Mesodermal cell (in vitro differentiated cells): ENCODE data around the gene HTR4.

Source experiments
- H3K27ac ChIP-seq: 2 replicates; pipeline ENCODE4 v1.7.0; 2013; ENCODE audit warnings: mild to moderate bottlenecking, low read depth, low read length, moderate library complexity; ENCODE audit not compliant: severe bottlenecking
- H3K36me3 ChIP-seq: 2 replicates; pipeline ENCODE4 v1.7.1; 2013; ENCODE audit warnings: mild to moderate bottlenecking, low read length, moderate library complexity; ENCODE audit not compliant: control insufficient read depth, insufficient read depth
- H3K4me1 ChIP-seq: one replicate; pipeline ENCODE4 v1.7.1; 2013; ENCODE audit warnings: mild to moderate bottlenecking, low read length; ENCODE audit not compliant: insufficient read depth, control insufficient read depth, poor library complexity, severe bottlenecking
- H3K4me3 ChIP-seq: 2 replicates; pipeline ENCODE4 v1.7.0; 2013; ENCODE audit warnings: low read length, control low read depth, mild to moderate bottlenecking; ENCODE audit not compliant: insufficient read depth, poor library complexity, severe bottlenecking; ENCODE audit errors: extremely low read depth
- H3K9me3 ChIP-seq: 2 replicates; pipeline ENCODE4 v1.7.1; 2013; ENCODE audit warnings: mild to moderate bottlenecking, low read length, moderate library complexity; ENCODE audit not compliant: control insufficient read depth
- WGBS, 2 experiments: methylation state at CpG; one replicate each; pipeline ENCODE4 v1.1.5; 2013; ENCODE audit warnings: missing lambda C conversion rate in 2 of 2; ENCODE audit not compliant: insufficient coverage in 2 of 2; 5-methylcytosine and 5-hydroxymethylcytosine counted together

Gene HTR4

GRCh38 chr5:148437249-148437648 lies 217.1 kb downstream of the HTR4 start:
- H3K4me3 ChIP-seq: no peak overlapping the region
- H3K36me3 ChIP-seq: peaks cover 68% of the 10 kb centered on the region
- 92 to 93% methylated on average over 3 of the region's 6 CpGs for WGBS, 2 experiments
- H3K4me1 ChIP-seq: no peaks in the 10 kb centered on the region
- no peak overlapping the region for H3K27ac ChIP-seq
- no peaks in the 10 kb centered on the region for H3K9me3 ChIP-seq

DNA sequence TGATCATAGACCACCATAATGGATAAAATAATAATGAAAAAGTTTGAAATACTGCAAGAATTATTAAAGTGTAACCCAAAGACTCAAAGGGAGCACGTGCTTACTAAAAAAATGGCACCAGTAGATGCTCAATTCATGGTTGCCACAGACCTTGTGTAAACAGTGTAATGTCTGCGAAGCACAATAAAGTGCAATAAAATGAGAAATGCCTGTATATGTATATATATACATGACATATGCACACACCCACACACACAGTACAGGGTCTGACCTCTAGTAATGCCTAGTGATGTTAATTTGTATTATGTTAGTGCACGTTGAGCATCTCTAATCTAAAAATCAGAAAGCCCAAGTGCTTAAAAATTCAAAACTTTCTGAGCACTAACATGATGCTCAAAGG lies 218.3 kb downstream of the HTR4 start:
- Histone ChIP-seq H3K36me3 (peaks cover 67% of the 10 kb centered on the region), H3K4me1 (no peaks in the 10 kb centered on the region), H3K27ac (no peak overlapping the region), H3K4me3 (no peak overlapping the region), H3K9me3 (no peaks in the 10 kb centered on the region)
- 100% methylated on average over 1 of the region's 3 CpGs; no CpG with 5 or more reads in 1 of the 2 experiments for WGBS, 2 experiments

GRCh38 chr5:148433826-148434225 lies 220.5 kb downstream of the HTR4 start:
- Histone ChIP-seq H3K36me3 (peaks cover 56% of the 10 kb centered on the region), H3K4me3 (no peak overlapping the region), H3K9me3 (no peaks in the 10 kb centered on the region), H3K4me1 (no peaks in the 10 kb centered on the region), H3K27ac (no peak overlapping the region)
- 100% methylated on average over 1 of the region's 3 CpGs; no CpG with 5 or more reads in 1 of the 2 experiments for WGBS, 2 experiments
